NT2/D1 (cell line): ENCODE data around the gene LARGE2.

Source experiments
- SUZ12 ChIP-seq: IDR thresholded peaks from 2 replicates; pipeline ENCODE4 v1.6.1; 2011; ENCODE audit not compliant: insufficient read length, insufficient read depth; ENCODE audit errors: extremely low read depth
- ZNF274 ChIP-seq: IDR thresholded peaks from 2 replicates; pipeline ENCODE4 v1.6.1; 2011; ENCODE audit warnings: mild to moderate bottlenecking, low read depth, low read length

GRCh38 chr11:45876401-45876800 lies 46.1 kb upstream of the LARGE2 start:
- TF ChIP-seq ZNF274 = no peak
- no peak for TF ChIP-seq SUZ12
